NCI-H1436 treated with DMSO at 0.1 percent for 48 hours (cell line): Measurements from ENCODE around the gene ENSA.
"Not testable (repeated sequence)": the region's sequence is repeated elsewhere in the genome, so short reads cannot be mapped to it uniquely, and the experiment has no call there.

Experiments used
- DNase-seq: peaks from one replicate; lab custom pipeline; 2025; lab: John Stamatoyannopoulos, UW

Gene ENSA

GRCh38 chr1:150629115-150629928 lies at the start of gene ENSA:
Gene ENSA, minus strand, starts transcription at chr1:150629612. Its CDS starts 142 bp downstream, at chr1:150629470.
- peak; percentile 98 for DNase-seq

GRCh38 chr1:150678988-150679387 lies 49.6 kb upstream of the ENSA start:
- no peak for DNase-seq

GRCh38 chr1:150674881-150675280 lies 45.5 kb upstream of the ENSA start:
- no peak for DNase-seq

GRCh38 chr1:150663321-150663720 lies 33.9 kb upstream of the ENSA start:
- DNase-seq: no peak

GRCh38 chr1:150662811-150663210 lies 33.4 kb upstream of the ENSA start:
- DNase-seq: no peak

- no peak for DNase-seq
Measured at GRCh38 chr1:150661156-150661555, 31.7 kb upstream of the ENSA start.

- no peak for DNase-seq
Measured at GRCh38 chr1:150660584-150660983, 31.2 kb upstream of the ENSA start.

GRCh38 chr1:150657064-150657463 lies 27.7 kb upstream of the ENSA start:
- not testable (repeated sequence) for DNase-seq

- not testable (repeated sequence) for DNase-seq
Measured at GRCh38 chr1:150654635-150655034, 25.2 kb upstream of the ENSA start.

- DNase-seq: no peak
Measured at GRCh38 chr1:150650193-150650592, 20.8 kb upstream of the ENSA start.

- no peak for DNase-seq
Measured at GRCh38 chr1:150649441-150650075, 20.1 kb upstream of the ENSA start.

GRCh38 chr1:150642296-150642695 lies 12.9 kb upstream of the ENSA start:
- DNase-seq: no peak

- DNase-seq: not testable (repeated sequence)
Measured at GRCh38 chr1:150641126-150641815, 11.9 kb upstream of the ENSA start.

- DNase-seq: peak; percentile 57
Measured at GRCh38 chr1:150638430-150638829, 9.0 kb upstream of the ENSA start.

- DNase-seq: not testable (repeated sequence)
Measured at GRCh38 chr1:150634839-150635622, 5.6 kb upstream of the ENSA start.

- DNase-seq: no peak
Measured at GRCh38 chr1:150628766-150629114, 672 bp downstream of the ENSA start.

- no peak for DNase-seq
Measured at GRCh38 chr1:150627826-150628410, 1.5 kb downstream of the ENSA start.

- no peak for DNase-seq
Measured at GRCh38 chr1:150626150-150626549, 3.3 kb downstream of the ENSA start.

GRCh38 chr1:150624546-150624945 lies 4.9 kb downstream of the ENSA start:
- not testable (repeated sequence) for DNase-seq

GRCh38 chr1:150624134-150624533 lies 5.3 kb downstream of the ENSA start:
- DNase-seq: not testable (repeated sequence)

GRCh38 chr1:150622303-150622975 lies 7.0 kb downstream of the ENSA start:
- no peak for DNase-seq
